ENCODE measurements around the gene JADE1.

- TF ChIP-seq ZFP3 (CRISPR knock-in tag; IDR thresholded peaks at IDR 0.05) (no peak), ZNF565 (CRISPR knock-in tag; conservative IDR thresholded peaks at IDR 0.05; ENCODE audit: low read depth) (no peak)
These were observed 97.1 kb downstream of the JADE1 start for GRCh38 chr4:128906581-128906980.
